ENCODE measurements around the gene RASGRP4. TPM values are rescaled to one million over a fixed set of nuclear protein-coding genes. Genes with fewer than 3 reads are reported as not detected.

The RASGRP4 gene
- total and polyA plus RNA-seq, 11 donors = 0.51 to 6.7 (median 1.1) TPM

DNA sequence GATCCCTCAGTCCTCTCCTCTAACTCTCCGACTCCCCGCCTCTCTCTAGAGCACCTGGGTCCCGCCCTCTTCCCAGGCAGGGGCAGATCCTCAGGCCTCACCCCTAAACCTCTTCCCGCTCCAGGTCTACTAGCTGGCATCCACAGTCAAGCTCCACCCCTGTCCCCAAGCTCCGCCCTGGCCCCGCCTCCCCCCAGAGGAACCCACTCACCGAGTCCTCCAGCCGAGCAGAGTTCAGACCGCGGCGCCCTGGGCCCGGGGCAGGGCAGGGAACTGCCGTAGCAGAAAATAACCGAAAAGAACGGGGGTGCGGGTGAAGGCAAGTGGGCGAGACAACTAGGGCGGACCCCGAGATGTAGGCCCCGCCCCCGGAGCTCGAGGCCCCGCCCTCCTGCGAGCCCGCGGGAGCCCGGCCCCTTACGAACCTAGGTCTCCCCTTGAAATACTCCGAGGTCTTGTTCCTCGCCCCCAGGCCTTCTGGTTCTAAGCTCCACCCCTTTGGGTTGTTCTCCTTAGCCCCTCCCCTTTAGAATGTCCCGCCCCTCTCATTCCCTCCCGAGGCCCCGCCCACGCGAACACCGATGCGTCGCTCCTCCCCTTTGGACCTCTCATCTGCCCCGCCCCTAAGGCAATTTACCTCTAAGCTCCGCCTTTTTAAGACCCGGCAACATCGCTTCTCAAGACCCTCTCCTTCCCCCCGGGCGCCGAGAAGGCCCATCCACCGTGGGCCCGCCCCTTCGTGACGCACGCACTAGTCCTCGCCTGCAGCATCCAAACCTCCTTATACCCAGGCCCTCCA is 38.3 kb downstream of the RASGRP4 start, which contains the start of gene GGN:
TSS of gene GGN (minus strand) at position 485 of the 799 bp plus-strand sequence. CDS start 773 bp downstream, outside the sequence.
- peak within 1 kb of the TSS in 6 of 12 donors; percentile 30 to 80 (median 47) for H3K27ac ChIP-seq

DNA sequence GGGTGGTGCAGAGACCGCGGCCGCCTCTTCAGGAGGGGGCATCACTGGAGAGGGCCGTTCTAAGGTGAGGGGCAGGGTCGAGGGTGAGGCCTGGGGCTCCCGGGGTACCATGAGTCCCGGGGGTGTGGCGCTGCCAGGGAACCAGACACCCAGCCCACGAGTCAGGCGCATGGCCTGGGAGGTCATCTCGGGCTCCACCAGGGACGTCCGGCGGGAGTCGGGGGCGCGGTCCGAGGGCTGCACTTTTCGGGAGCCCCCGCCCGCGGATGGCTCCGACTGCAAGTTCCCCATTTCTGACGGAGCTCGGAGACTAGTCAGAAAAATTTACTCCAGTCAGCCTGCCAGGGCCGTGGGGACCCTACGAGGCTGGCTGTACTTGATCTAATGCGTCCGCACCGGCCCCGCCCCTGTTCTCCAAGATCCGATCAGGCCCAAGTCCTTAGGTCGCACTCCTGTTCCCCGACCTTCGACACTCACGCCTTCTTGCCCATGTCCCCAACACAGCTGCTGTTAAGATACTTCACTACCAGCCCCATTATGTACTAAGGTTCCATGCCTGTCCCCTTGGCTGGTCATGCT is 39.0 kb downstream of the RASGRP4 start:
- Histone ChIP-seq H3K9me3 (no peaks in the 10 kb centered on the region), H3K4me3 (peak overlapping the region in 11 of 12 donors; percentile 33 to 69 (median 56)), H3K4me1 (peaks cover 0 to 42% (median 25%) of the 10 kb centered on the region in 12 donors), H3K27me3 (peaks cover 0 to 36% (median 0%) of the 10 kb centered on the region in 9 donors), H3K27ac (peak overlapping the region in 1 of 12 donors; percentile 80), H3K36me3 (peaks cover 0 to 41% (median 32%) of the 10 kb centered on the region in 9 donors)
- intact Hi-C loops (cut with DNase I) = no loop called here
- DNase-seq (peak in 2 of 5 donors; percentile 43 to 75), ATAC-seq (peak in 1 of 4 donors; percentile 5)
- WGBS, 4 donors = 16 to 29% (median 17%) methylated on average over 16 to 36 of the region's 36 CpGs
- TF ChIP-seq, protein P1, sequence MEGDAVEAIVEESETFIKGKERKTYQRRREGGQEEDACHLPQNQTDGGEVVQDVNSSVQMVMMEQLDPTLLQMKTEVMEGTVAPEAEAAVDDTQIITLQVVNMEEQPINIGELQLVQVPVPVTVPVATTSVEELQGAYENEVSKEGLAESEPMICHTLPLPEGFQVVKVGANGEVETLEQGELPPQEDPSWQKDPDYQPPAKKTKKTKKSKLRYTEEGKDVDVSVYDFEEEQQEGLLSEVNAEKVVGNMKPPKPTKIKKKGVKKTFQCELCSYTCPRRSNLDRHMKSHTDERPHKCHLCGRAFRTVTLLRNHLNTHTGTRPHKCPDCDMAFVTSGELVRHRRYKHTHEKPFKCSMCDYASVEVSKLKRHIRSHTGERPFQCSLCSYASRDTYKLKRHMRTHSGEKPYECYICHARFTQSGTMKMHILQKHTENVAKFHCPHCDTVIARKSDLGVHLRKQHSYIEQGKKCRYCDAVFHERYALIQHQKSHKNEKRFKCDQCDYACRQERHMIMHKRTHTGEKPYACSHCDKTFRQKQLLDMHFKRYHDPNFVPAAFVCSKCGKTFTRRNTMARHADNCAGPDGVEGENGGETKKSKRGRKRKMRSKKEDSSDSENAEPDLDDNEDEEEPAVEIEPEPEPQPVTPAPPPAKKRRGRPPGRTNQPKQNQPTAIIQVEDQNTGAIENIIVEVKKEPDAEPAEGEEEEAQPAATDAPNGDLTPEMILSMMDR (IDR thresholded peaks at IDR 0.05) = no peak
- no peak for TF ChIP-seq POLR2A (IDR thresholded peaks at IDR 0.05)

More for the DNA sequence above, 38.3 kb downstream of the RASGRP4 start, which contains the start of gene GGN:
- Histone ChIP-seq H3K36me3 (peaks cover 0 to 34% (median 25%) of the 10 kb centered on the region in 9 donors), H3K9me3 (no peaks in the 10 kb centered on the region), H3K4me3 (peak within 1 kb of the TSS; percentile 16 to 69 (median 53)), H3K4me1 (peaks cover 0 to 42% (median 25%) of the 10 kb centered on the region in 12 donors), H3K27me3 (peaks cover 0 to 36% (median 0%) of the 10 kb centered on the region in 9 donors)
- intact Hi-C loops (cut with DNase I) = no loop called here
- TF ChIP-seq, protein P1 (IDR thresholded peaks at IDR 0.05) = no peak
- no peak for TF ChIP-seq POLR2A (IDR thresholded peaks at IDR 0.05)
- WGBS, 4 donors = 1 to 3% (median 2%) methylated on average over 36 to 51 of the region's 51 CpGs
- DNase-seq (peak; percentile 73 to 86 (median 75)), ATAC-seq (peak; percentile 56 to 76 (median 68))

DNA sequence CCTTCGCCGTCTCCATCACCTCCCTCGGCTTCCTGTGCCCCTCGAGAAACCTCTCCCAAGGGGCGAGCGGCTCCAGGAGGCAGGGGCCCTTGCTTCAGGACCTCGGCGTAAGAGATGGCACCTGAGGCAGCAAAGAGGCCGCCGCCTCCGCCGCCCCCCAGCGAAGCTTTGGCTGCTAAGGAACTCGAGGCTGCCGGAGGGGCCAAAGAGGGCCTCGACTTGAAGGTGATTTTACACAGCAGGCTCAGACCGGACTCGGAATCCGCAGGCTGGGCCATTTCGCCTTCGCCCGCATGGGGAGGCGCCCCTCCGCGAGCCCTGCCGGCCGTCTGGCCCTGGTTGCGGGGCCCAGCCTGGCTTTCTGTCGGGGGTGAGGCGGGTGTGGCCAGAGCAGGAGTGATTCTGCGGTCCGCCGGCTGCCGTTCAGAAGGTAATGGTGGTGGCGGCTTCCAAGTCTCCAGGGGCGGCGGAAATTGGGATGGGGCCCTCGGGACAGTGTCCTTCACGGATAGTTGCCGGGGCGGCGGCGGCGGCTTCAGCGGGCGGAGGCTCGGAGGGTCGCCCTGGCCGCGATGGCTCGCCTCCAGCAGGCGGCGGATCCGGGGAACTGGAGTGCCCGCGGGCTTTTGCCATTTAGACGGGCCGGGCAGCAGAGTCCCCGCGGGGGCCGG is 39.6 kb downstream of the RASGRP4 start:
- intact Hi-C loops (cut with DNase I) = no loop called here
- H3K27me3 ChIP-seq = peaks cover 0 to 36% (median 0%) of the 10 kb centered on the region in 9 donors
- TF ChIP-seq, protein P1 (IDR thresholded peaks at IDR 0.05) = no peak
- no peak for TF ChIP-seq POLR2A (IDR thresholded peaks at IDR 0.05)
- H3K36me3 ChIP-seq = peaks cover 2 to 47% (median 38%) of the 10 kb centered on the region in 9 donors
- ATAC-seq (no peak), DNase-seq (peak in 1 of 5 donors; percentile 61)
- peaks cover 0 to 42% (median 25%) of the 10 kb centered on the region in 12 donors for H3K4me1 ChIP-seq
- WGBS, 4 donors = 50 to 64% (median 57%) methylated on average over 30 to 61 of the region's 61 CpGs
- H3K4me3 ChIP-seq = peak overlapping the region in 4 of 12 donors; percentile 56 to 69 (median 66)
- no peaks in the 10 kb centered on the region for H3K9me3 ChIP-seq
- H3K27ac ChIP-seq = no peak overlapping the region
